Measurements from ENCODE around the gene LGALS7B.
"Not testable (repeated sequence)": the region's sequence is repeated elsewhere in the genome, so short reads cannot be mapped to it uniquely, and the experiment has no call there.

The LGALS7B gene

GRCh38 chr19:38745316-38745715, 43.7 kb upstream of the LGALS7B start:
- no peaks in the 10 kb centered on the region; a peak in 1 of 3 replicates for H3K36me3 ChIP-seq (ENCODE audit: control insufficient read depth in 2 of 2, insufficient read depth in 1 of 2, low read length in 2 of 2)
- no peak overlapping the region for H3K27ac ChIP-seq (ENCODE audit: extremely low read depth, low read depth, low read length)
- H3K4me1 ChIP-seq (ENCODE audit: control insufficient read depth, insufficient read depth, low read length), result no peaks in the 10 kb centered on the region; the same call in 1 of the 2 replicates
- no peak overlapping the region for H3K4me3 ChIP-seq (ENCODE audit: low read depth, low read length)
- ChIA-PET CTCF (interaction anchor here (1.2 to 2.3 kb wide), 2 partner anchors 185 to 338 kb away, joined by 3 to 8 read pairs; partner anchors contain the start of genes MRPS12 and SARS2), POLR2A (no interaction called here)
- no peaks in the 10 kb centered on the region for H3K9me3 ChIP-seq (ENCODE audit: control insufficient read depth, insufficient read depth, low read depth, low read length)
- peak; percentile 76 for TF ChIP-seq ZBTB48 (tag by site-specific recombination; IDR thresholded peaks at IDR 0.05)
- no peak for TF ChIP-seq ZNF843 (tag by site-specific recombination; IDR thresholded peaks at IDR 0.05)

DNA sequence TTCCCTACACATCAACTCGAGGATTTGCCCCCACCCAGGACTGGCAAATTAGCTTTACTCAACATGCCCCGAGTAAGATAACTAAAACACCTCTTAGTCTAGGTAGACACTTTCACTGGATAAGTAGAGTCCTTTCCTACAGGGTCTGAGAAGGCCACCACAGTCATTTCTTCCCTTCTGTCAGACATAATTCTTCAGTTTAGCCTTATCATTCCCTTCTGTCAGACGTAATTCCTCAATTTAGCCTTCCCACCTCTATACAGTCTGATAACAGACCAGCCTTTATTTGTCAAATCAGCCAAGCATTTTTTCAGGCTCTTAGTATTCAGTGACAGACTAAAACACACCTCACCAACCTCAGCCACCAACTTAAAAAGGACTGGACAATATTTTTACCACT, 35.2 kb upstream of the LGALS7B start:
- CTCF ChIA-PET; H3K27ac ChIP-seq (ENCODE audit: extremely low read depth, low read depth, low read length): not testable (repeated sequence)
- POLR2A ChIA-PET, result interaction anchor here (0.6 kb wide), 1 partner anchor 106 kb away, joined by 3 read pairs; the partner anchor contains the start of gene ACTN4

DNA sequence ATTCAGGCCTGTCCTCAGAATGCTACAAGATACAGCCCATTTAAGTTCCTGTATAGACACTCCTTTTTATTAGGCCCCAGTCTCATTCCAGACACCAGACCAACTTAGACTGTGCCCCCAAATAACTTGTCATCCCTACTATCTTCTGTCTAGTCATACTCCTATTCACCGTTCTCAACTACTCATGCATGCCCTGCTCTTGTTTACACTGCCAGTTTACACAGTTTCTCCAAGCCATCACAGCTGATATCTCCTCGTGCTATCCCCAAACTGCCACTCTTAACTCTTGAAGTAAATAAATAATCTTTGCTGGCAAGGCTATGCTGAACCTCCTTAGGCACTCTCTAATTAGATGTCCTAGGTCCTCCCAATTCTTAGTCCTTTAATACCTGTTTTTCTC, 34.8 kb upstream of the LGALS7B start:
- not testable (repeated sequence) for H3K4me3 ChIP-seq (ENCODE audit: low read depth, low read length); H3K27ac ChIP-seq (ENCODE audit: extremely low read depth, low read depth, low read length); H3K4me1 ChIP-seq (ENCODE audit: control insufficient read depth, insufficient read depth, low read length); H3K9me3 ChIP-seq (ENCODE audit: control insufficient read depth, insufficient read depth, low read depth, low read length); H3K36me3 ChIP-seq (ENCODE audit: control insufficient read depth in 2 of 2, insufficient read depth in 1 of 2, low read length in 2 of 2)
- POLR2A ChIA-PET, result interaction anchor here (0.6 kb wide), 1 partner anchor 107 kb away, joined by 3 read pairs; the partner anchor contains the start of gene ACTN4
- CTCF ChIA-PET, result interaction anchor here (1.0 kb wide), 1 partner anchor 15 kb away, joined by 5 read pairs; no protein-coding TSS in a partner anchor

More for the DNA sequence above, 35.2 kb upstream of the LGALS7B start:
- H3K4me1 ChIP-seq (ENCODE audit: control insufficient read depth, insufficient read depth, low read length); H3K4me3 ChIP-seq (ENCODE audit: low read depth, low read length); H3K36me3 ChIP-seq (ENCODE audit: control insufficient read depth in 2 of 2, insufficient read depth in 1 of 2, low read length in 2 of 2); H3K9me3 ChIP-seq (ENCODE audit: control insufficient read depth, insufficient read depth, low read depth, low read length): not testable (repeated sequence)

DNA sequence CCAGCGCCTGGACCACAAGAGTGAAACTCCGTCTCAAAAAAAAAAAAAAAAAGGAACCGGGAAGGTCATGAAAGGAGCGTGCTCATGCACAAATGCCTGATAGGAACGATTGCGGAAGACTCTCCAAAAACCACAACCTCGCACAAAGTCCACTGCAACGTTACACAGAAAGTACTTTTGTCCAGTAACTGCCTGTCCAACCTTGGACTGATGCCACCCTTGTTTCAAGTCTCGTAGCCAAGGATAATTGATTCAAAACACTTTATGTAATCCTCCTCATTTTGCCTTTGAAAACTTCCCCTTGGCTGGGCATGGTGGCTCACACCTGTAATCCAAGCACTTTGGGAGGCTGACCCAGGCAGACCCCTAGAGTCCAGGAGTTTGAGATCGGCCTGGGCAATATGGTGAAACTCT, 29.4 kb upstream of the LGALS7B start:
- no peak for TF ChIP-seq ZNF621 (tag by site-specific recombination; IDR thresholded peaks at IDR 0.05)
- no peak for TF ChIP-seq ZNF280C (tag by site-specific recombination; IDR thresholded peaks at IDR 0.05)
- TF ChIP-seq ZFP3 (tag by site-specific recombination; IDR thresholded peaks at IDR 0.05; ENCODE audit: low read depth), result no peak
- no peak for TF ChIP-seq ZNF354C (tag by site-specific recombination; IDR thresholded peaks at IDR 0.05; ENCODE audit: borderline replicate concordance, low read depth)
- TF ChIP-seq ZNF169 (tag by site-specific recombination; IDR thresholded peaks at IDR 0.05), result no peak
- TF ChIP-seq ZNF548 (tag by site-specific recombination; IDR thresholded peaks at IDR 0.05), result no peak
- TF ChIP-seq SP3 (tag by site-specific recombination; IDR thresholded peaks at IDR 0.05), result no peak
- TF ChIP-seq ZNF398 (tag by site-specific recombination; IDR thresholded peaks at IDR 0.05), result no peak
- TF ChIP-seq ZNF596 (tag by site-specific recombination; IDR thresholded peaks at IDR 0.05), result no peak
- TF ChIP-seq ZNF112 (tag by site-specific recombination; IDR thresholded peaks at IDR 0.05), result no peak
- TF ChIP-seq ZNF214 (tag by site-specific recombination; IDR thresholded peaks at IDR 0.05; ENCODE audit: borderline replicate concordance), result no peak
- TF ChIP-seq ZNF792 (tag by site-specific recombination; IDR thresholded peaks at IDR 0.05), result no peak
- no peak for TF ChIP-seq SALL2 (tag by site-specific recombination; IDR thresholded peaks at IDR 0.05; ENCODE audit: borderline replicate concordance)
- TF ChIP-seq ZNF777 (tag by site-specific recombination; IDR thresholded peaks at IDR 0.05; ENCODE audit: borderline replicate concordance), result no peak
- ChIA-PET CTCF (interaction anchor here (0.6 to 1.0 kb wide), 2 partner anchors 12 to 128 kb away, joined by 3 to 4 read pairs; no protein-coding TSS in a partner anchor), POLR2A (interaction anchor here (0.6 to 1.1 kb wide), 2 partner anchors 17 to 76 kb away, joined by 3 to 4 read pairs; no protein-coding TSS in a partner anchor)

GRCh38 chr19:38760805-38761517, 28.0 kb upstream of the LGALS7B start:
- not testable (repeated sequence) for H3K36me3 ChIP-seq (ENCODE audit: control insufficient read depth in 2 of 2, insufficient read depth in 1 of 2, low read length in 2 of 2); H3K9me3 ChIP-seq (ENCODE audit: control insufficient read depth, insufficient read depth, low read depth, low read length); H3K4me1 ChIP-seq (ENCODE audit: control insufficient read depth, insufficient read depth, low read length); H3K4me3 ChIP-seq (ENCODE audit: low read depth, low read length); H3K27ac ChIP-seq (ENCODE audit: extremely low read depth, low read depth, low read length)
- POLR2A ChIA-PET, result interaction anchor here (0.6 to 1.2 kb wide), 4 partner anchors 26 to 772 kb away, joined by 3 read pairs; partner anchors contain the start of gene EID2B
- CTCF ChIA-PET, result interaction anchor here (0.6 to 1.7 kb wide), 9 partner anchors 9 to 426 kb away, joined by 3 to 16 read pairs (median 3); partner anchors contain the start of gene CAPN12

More for the DNA sequence above, 29.4 kb upstream of the LGALS7B start:
- Histone ChIP-seq H3K27ac (ENCODE audit: extremely low read depth, low read depth, low read length) (no peak overlapping the region), H3K36me3 (ENCODE audit: control insufficient read depth in 2 of 2, insufficient read depth in 1 of 2, low read length in 2 of 2) (no peaks in the 10 kb centered on the region; a peak in 1 of 3 replicates), H3K4me1 (ENCODE audit: control insufficient read depth, insufficient read depth, low read length) (no peaks in the 10 kb centered on the region), H3K9me3 (ENCODE audit: control insufficient read depth, insufficient read depth, low read depth, low read length) (0 out of 2 replicates have a peak, but pooled peaks cover 4% of the 10 kb centered on the region), H3K4me3 (ENCODE audit: low read depth, low read length) (no peak overlapping the region)
